Measurements from ENCODE around the gene SIK3.

DNA sequence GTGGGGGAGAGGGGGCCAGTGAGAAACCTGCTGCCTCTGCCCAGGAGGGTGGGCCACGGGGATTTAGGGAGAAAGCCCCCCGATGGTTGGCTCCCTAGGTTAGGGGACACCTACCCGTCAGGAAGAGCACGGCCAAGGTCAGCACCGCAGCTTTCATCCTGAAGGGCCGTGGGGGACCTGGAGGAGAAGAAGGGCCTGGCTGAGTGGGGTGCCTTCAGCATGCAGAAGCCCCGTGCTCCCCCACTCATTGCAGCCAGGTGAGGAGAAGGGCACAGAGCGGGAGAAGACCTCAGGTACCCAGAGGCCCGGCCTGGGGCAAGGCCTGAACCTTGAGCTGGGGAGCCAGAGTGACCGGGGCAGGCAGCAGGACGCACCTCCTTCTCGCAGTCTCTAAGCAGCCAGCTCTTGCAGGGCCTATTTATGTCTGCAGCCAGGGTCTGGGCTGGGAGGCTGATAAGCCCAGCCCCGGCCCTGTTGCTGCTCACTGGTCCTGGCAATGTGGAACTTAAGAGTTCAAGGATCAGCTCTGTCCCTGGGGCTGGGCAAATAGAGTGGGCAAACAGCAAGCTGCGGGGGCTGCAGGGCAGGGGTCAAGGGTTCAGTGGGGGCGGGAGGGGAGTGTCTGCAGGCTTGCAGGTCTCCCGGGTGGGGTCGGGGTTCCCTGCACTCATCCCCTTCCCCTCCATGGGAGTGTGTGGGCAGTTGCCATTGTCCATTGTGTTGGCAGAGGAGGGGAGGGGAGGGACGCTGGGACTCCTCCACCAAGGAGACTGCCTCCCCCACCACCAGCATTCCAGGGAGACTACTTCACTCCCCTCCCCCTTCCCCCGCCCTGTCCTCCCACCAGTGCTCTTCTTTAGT, 260.8 kb downstream of the SIK3 start, which contains the start of gene APOA1:
- TF ChIP-seq, protein P1, sequence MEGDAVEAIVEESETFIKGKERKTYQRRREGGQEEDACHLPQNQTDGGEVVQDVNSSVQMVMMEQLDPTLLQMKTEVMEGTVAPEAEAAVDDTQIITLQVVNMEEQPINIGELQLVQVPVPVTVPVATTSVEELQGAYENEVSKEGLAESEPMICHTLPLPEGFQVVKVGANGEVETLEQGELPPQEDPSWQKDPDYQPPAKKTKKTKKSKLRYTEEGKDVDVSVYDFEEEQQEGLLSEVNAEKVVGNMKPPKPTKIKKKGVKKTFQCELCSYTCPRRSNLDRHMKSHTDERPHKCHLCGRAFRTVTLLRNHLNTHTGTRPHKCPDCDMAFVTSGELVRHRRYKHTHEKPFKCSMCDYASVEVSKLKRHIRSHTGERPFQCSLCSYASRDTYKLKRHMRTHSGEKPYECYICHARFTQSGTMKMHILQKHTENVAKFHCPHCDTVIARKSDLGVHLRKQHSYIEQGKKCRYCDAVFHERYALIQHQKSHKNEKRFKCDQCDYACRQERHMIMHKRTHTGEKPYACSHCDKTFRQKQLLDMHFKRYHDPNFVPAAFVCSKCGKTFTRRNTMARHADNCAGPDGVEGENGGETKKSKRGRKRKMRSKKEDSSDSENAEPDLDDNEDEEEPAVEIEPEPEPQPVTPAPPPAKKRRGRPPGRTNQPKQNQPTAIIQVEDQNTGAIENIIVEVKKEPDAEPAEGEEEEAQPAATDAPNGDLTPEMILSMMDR (conservative IDR thresholded peaks at IDR 0.05; ENCODE audit: low read depth, low read length) = no peak
- TF ChIP-seq EZH2phosphoT487 (IDR thresholded peaks at IDR 0.05; ENCODE audit: borderline replicate concordance, low read length) (no peak), EZH2 (IDR thresholded peaks at IDR 0.05; ENCODE audit: low read length, unreplicated experiment) (no peak)
